Superior temporal gyrus (tissue), 1 donor: ENCODE results near the gene MAST2.

ENCODE experiments used
- DNase-seq: peaks from one replicate; pipeline ENCODE4 v3.0.0-alpha.2; 2016; ENCODE audit errors: extremely low spot score

Gene MAST2

GRCh38 chr1:45982359-45982758 lies 178.9 kb downstream of the MAST2 start:
- DNase-seq = no peak

GRCh38 chr1:45983967-45984366 lies 180.6 kb downstream of the MAST2 start:
- no peak for DNase-seq

GRCh38 chr1:45987204-45987603 lies 183.8 kb downstream of the MAST2 start:
- DNase-seq = no peak

GRCh38 chr1:45989249-45989648 lies 185.8 kb downstream of the MAST2 start:
- no peak for DNase-seq

- DNase-seq = no peak
These were observed 191.0 kb downstream of the MAST2 start for GRCh38 chr1:45994423-45994822.

- no peak for DNase-seq
These were observed 191.9 kb downstream of the MAST2 start for GRCh38 chr1:45995298-45995697.

GRCh38 chr1:45998020-45998617 lies 194.7 kb downstream of the MAST2 start:
- DNase-seq = no peak

- DNase-seq = no peak
These were observed 196.1 kb downstream of the MAST2 start for GRCh38 chr1:45999507-45999906.

- DNase-seq = no peak
These were observed 197.8 kb downstream of the MAST2 start for GRCh38 chr1:46001081-46001785.

- no peak for DNase-seq
These were observed 199.2 kb downstream of the MAST2 start for GRCh38 chr1:46002551-46003150.

- no peak for DNase-seq
These were observed 199.9 kb downstream of the MAST2 start for GRCh38 chr1:46003315-46003714.

GRCh38 chr1:46004492-46004891 lies 201.1 kb downstream of the MAST2 start:
- no peak for DNase-seq

GRCh38 chr1:46005594-46005993 lies 202.2 kb downstream of the MAST2 start:
- DNase-seq = no peak

GRCh38 chr1:46008585-46008984 lies 205.2 kb downstream of the MAST2 start:
- no peak for DNase-seq

GRCh38 chr1:46010611-46011010 lies 207.2 kb downstream of the MAST2 start:
- DNase-seq = no peak

- no peak for DNase-seq
These were observed 207.8 kb downstream of the MAST2 start for GRCh38 chr1:46011121-46011695.

- DNase-seq = no peak
These were observed 208.8 kb downstream of the MAST2 start for GRCh38 chr1:46012236-46012635.

- DNase-seq = no peak
These were observed 210.2 kb downstream of the MAST2 start for GRCh38 chr1:46013581-46013980.

GRCh38 chr1:46017876-46018503 lies 214.6 kb downstream of the MAST2 start:
- no peak for DNase-seq

GRCh38 chr1:46019348-46019747 lies 215.9 kb downstream of the MAST2 start:
- DNase-seq = no peak

- DNase-seq = no peak
These were observed 216.6 kb downstream of the MAST2 start for GRCh38 chr1:46020010-46020409.
